CD14-positive monocyte (primary cell): ENCODE results near the gene HOXC9. TPM values are rescaled to one million over a fixed set of nuclear protein-coding genes. Genes with fewer than 3 reads are reported as not detected.

ENCODE experiments used
- DNase-seq, 3 donors: peaks; one replicate each; pipeline ENCODE4 v3.0.0-alpha.2; 2011 to 2022
- H2AFZ ChIP-seq: 2 replicates; pipeline ENCODE4 v1.6.0; 2012; ENCODE audit warnings: mild to moderate bottlenecking, low read depth, low read length, inconsistent platforms; ENCODE audit not compliant: insufficient read depth, poor library complexity, severe bottlenecking
- H3K27ac ChIP-seq, 2 donors: 1 replicate in 1 of 2; 2 replicates in 1 of 2; pipeline ENCODE4 v1.5.1; 2012 to 2013; ENCODE audit warnings: low read length in 2 of 2, control low read depth in 1 of 2, inconsistent platforms in 1 of 2, low read depth in 1 of 2, mild to moderate bottlenecking in 1 of 2
- H3K27me3 ChIP-seq, 2 donors: one replicate each; pipeline versions ENCODE4 v1.6.0 to v1.6.1; 2011 to 2013; ENCODE audit warnings: low read length in 2 of 2; ENCODE audit not compliant: control insufficient read depth in 2 of 2, insufficient read depth in 2 of 2
- H3K36me3 ChIP-seq, 2 donors: replicated peaks in 1 of 2; 1 replicate in 1 of 2; 2 replicates in 1 of 2; pipeline versions ENCODE4 v1.5.1 to v1.6.1; 2012 to 2013; ENCODE audit warnings: low read length in 2 of 2, control low read depth in 1 of 2, inconsistent platforms in 1 of 2, mild to moderate bottlenecking in 1 of 2; ENCODE audit not compliant: insufficient read depth in 2 of 2, control insufficient read depth in 1 of 2
- H3K4me1 ChIP-seq, 2 donors: 1 replicate in 1 of 2; 2 replicates in 1 of 2; pipeline versions ENCODE4 v1.5.1 to v1.6.1; 2012 to 2013; ENCODE audit warnings: low read length in 2 of 2, control low read depth in 1 of 2, inconsistent platforms in 1 of 2, mild to moderate bottlenecking in 1 of 2, moderate library complexity in 1 of 2; ENCODE audit not compliant: insufficient read depth in 2 of 2, control insufficient read depth in 1 of 2
- H3K4me2 ChIP-seq: replicated peaks from 2 replicates; pipeline ENCODE3; 2012; ENCODE audit warnings: low read length, moderate library complexity, mild to moderate bottlenecking; ENCODE audit not compliant: poor library complexity, severe bottlenecking; ENCODE audit errors: extremely low read depth
- H3K4me3 ChIP-seq, 3 experiments: fragments of 200-600 bp in 1 of 3; sonication (generic) in 1 of 3; replicated peaks in 1 of 3; 1 replicate in 2 of 3; 2 replicates in 1 of 3; pipeline ENCODE4 v1.5.1; 2011 to 2013; ENCODE audit warnings: low read length in 3 of 3, mild to moderate bottlenecking in 3 of 3, control low read depth in 2 of 3, low read depth in 2 of 3, inconsistent platforms in 1 of 3, moderate library complexity in 1 of 3
- H3K79me2 ChIP-seq: 2 replicates; pipeline ENCODE4 v1.6.0; 2012; ENCODE audit warnings: mild to moderate bottlenecking, control low read depth, inconsistent platforms, low read length, moderate library complexity; ENCODE audit not compliant: insufficient read depth
- H3K9ac ChIP-seq: 2 replicates; pipeline ENCODE4 v1.6.0; 2017; ENCODE audit warnings: low read length, mild to moderate bottlenecking; ENCODE audit not compliant: insufficient read depth, poor library complexity, severe bottlenecking
- H3K9me3 ChIP-seq, 2 donors: replicated peaks in 1 of 2; 1 replicate in 1 of 2; 2 replicates in 1 of 2; pipeline versions ENCODE4 v1.5.1 to v1.6.1; 2012 to 2013; ENCODE audit warnings: low read length in 2 of 2, control low read depth in 1 of 2; ENCODE audit not compliant: control insufficient read depth in 1 of 2, insufficient read depth in 1 of 2
- H4K20me1 ChIP-seq: 2 replicates; pipeline ENCODE4 v1.6.0; 2012; ENCODE audit warnings: mild to moderate bottlenecking, low read length, control low read depth, moderate library complexity; ENCODE audit not compliant: insufficient read depth
- H3K27ac Mint-ChIP-seq, 7 donors: one replicate each; pipeline ENCODE4 v1.8.0; 2020; ENCODE audit warnings: mild to moderate bottlenecking in 7 of 7, mixed read lengths in 7 of 7, moderate library complexity in 6 of 7, inconsistent platforms in 2 of 7
- H3K27me3 Mint-ChIP-seq, 3 donors: one replicate each; pipeline ENCODE4 v1.8.0; 2021 to 2022; ENCODE audit warnings: low read depth in 3 of 3, mild to moderate bottlenecking in 3 of 3, mixed read lengths in 3 of 3, moderate library complexity in 3 of 3, inconsistent platforms in 1 of 3
- H3K36me3 Mint-ChIP-seq, 2 donors: one replicate each; pipeline ENCODE4 v1.8.0; 2020; ENCODE audit warnings: mixed read lengths in 2 of 2, inconsistent platforms in 1 of 2, mild to moderate bottlenecking in 1 of 2
- H3K4me1 Mint-ChIP-seq: one replicate; pipeline ENCODE4 v1.8.0; 2020; ENCODE audit warnings: mild to moderate bottlenecking, mixed read lengths
- H3K4me3 Mint-ChIP-seq, 2 donors: one replicate each; pipeline ENCODE4 v1.8.0; 2020; ENCODE audit warnings: mild to moderate bottlenecking in 2 of 2, mixed read lengths in 2 of 2, moderate library complexity in 1 of 2
- H3K9me3 Mint-ChIP-seq, 7 donors: one replicate each; pipeline ENCODE4 v1.8.0; 2020 to 2022; ENCODE audit warnings: mixed read lengths in 7 of 7, mild to moderate bottlenecking in 6 of 7, moderate library complexity in 6 of 7, inconsistent platforms in 2 of 7
- CTCF ChIP-seq: fragments of 200-600 bp; IDR thresholded peaks from one replicate; pipeline ENCODE4 v1.8.0; 2022; ENCODE audit warnings: antibody characterized with exemption, mild to moderate bottlenecking
- WGBS: methylation state at CpG from one replicate; pipeline ENCODE4 v1.1.5; 2013; ENCODE audit warnings: missing lambda C conversion rate; ENCODE audit not compliant: insufficient coverage; 5-methylcytosine and 5-hydroxymethylcytosine counted together
- intact Hi-C, 2 donors: fragments of 100-400 bp; cut with micrococcal nuclease; formaldehyde crosslinking; loops; one replicate each; pipeline versions ENCODE4 v1.15.0 to v1.15.1; 2023
- polyA plus RNA-seq, 3 donors: library from polyadenylated mRNA; depleted of rRNA in 1 of 3; unstranded in 2 of 3; stranded (reverse) in 1 of 3; fragments of 300-500 nt in 2 of 3; fragments of >200 nt in 1 of 3; fragmentation: Illumina TruSeq in 2 of 3; gene quantifications; 1 replicate in 2 of 3; 2 replicates in 1 of 3; pipeline ENCODE4 v1.2.3, GENCODE V29; 2012 to 2021

Gene HOXC9
- polyA plus RNA-seq, 3 donors: not detected

- Mint-ChIP-seq H3K36me3 (peaks cover 8 to 36% of the 10 kb centered on the region in 2 donors), H3K4me3 (peak overlapping the region in 1 of 2 donors; percentile 83), H3K27me3 (peaks cover 98 to 100% (median 100%) of the 10 kb centered on the region in 3 donors), H3K9me3 (peaks cover 17 to 77% (median 58%) of the 10 kb centered on the region in 7 donors), H3K27ac (no peak overlapping the region), H3K4me1 (peaks cover 42% of the 10 kb centered on the region)
- Histone ChIP-seq H3K4me1 (peaks cover 30 to 36% of the 10 kb centered on the region in 2 donors), H3K9ac (no peak overlapping the region), H3K4me2 (peak overlapping the region; percentile 37), H2AFZ (no peak overlapping the region), H4K20me1 (no peaks in the 10 kb centered on the region), H3K79me2 (no peaks in the 10 kb centered on the region), H3K4me3 (peak overlapping the region in 1 of 3 experiments; percentile 45), H3K9me3 (peaks cover 47 to 85% of the 10 kb centered on the region in 2 donors), H3K27me3 (peaks cover 92 to 100% of the 10 kb centered on the region in 2 donors), H3K36me3 (no peaks in the 10 kb centered on the region), H3K27ac (no peak overlapping the region)
- WGBS: 9% methylated on average over 20 of the region's 21 CpGs
- TF ChIP-seq CTCF: no peak
- intact Hi-C loops: loop anchor here in 1 of 2 donors (10.0 kb wide), 1 partner anchor 291 kb away; no protein-coding TSS in a partner anchor
- DNase-seq: no peak
Observed at GRCh38 chr12:53985692-53985993, 14.3 kb upstream of the HOXC9 start.

GRCh38 chr12:53985994-53986685 is 13.8 kb upstream of the HOXC9 start:
- H3K4me3 ChIP-seq: peak overlapping the region in 1 of 3 experiments; percentile 45
- DNase-seq: no peak
- Mint-ChIP-seq H3K36me3 (peaks cover 8 to 36% of the 10 kb centered on the region in 2 donors), H3K27ac (no peak overlapping the region), H3K4me3 (peak overlapping the region in 1 of 2 donors; percentile 83), H3K9me3 (peaks cover 17 to 80% (median 60%) of the 10 kb centered on the region in 7 donors), H3K4me1 (peaks cover 42% of the 10 kb centered on the region), H3K27me3 (peaks cover 98 to 100% (median 100%) of the 10 kb centered on the region in 3 donors)
- no peaks in the 10 kb centered on the region for H3K79me2 ChIP-seq
- H3K27me3 ChIP-seq: peaks cover 91 to 100% of the 10 kb centered on the region in 2 donors
- TF ChIP-seq CTCF: no peak
- no peaks in the 10 kb centered on the region for H3K36me3 ChIP-seq
- 3% methylated on average over 46 of the region's 50 CpGs for whole genome bisulfite sequencing
- peaks cover 47 to 85% of the 10 kb centered on the region in 2 donors for H3K9me3 ChIP-seq
- peaks cover 30 to 36% of the 10 kb centered on the region in 2 donors for H3K4me1 ChIP-seq
- H3K27ac ChIP-seq: no peak overlapping the region
- no peak overlapping the region for H3K9ac ChIP-seq
- no peak overlapping the region for H2AFZ ChIP-seq
- peak overlapping the region; percentile 37 for H3K4me2 ChIP-seq
- intact Hi-C loops: loop anchor here in 1 of 2 donors (10.0 kb wide), 1 partner anchor 291 kb away; no protein-coding TSS in a partner anchor
- H4K20me1 ChIP-seq: no peaks in the 10 kb centered on the region
